HEK293 (cell line): ENCODE data around the gene PCSK5.

Source experiments
- ZNF670 ChIP-seq: fragments of 450-650 bp; formaldehyde crosslinking; IDR thresholded peaks from 2 replicates; pipeline ENCODE4 v1.5.1; 2016; ENCODE audit warnings: missing biosample characterization, missing genetic modification characterization, low read depth
- TF ChIP-seq, protein P1 (sequence below): fragments of 450-650 bp; formaldehyde crosslinking; IDR thresholded peaks from 2 replicates; pipeline ENCODE4 v1.5.1; 2016; ENCODE audit warnings: missing biosample characterization, missing genetic modification characterization

DNA sequence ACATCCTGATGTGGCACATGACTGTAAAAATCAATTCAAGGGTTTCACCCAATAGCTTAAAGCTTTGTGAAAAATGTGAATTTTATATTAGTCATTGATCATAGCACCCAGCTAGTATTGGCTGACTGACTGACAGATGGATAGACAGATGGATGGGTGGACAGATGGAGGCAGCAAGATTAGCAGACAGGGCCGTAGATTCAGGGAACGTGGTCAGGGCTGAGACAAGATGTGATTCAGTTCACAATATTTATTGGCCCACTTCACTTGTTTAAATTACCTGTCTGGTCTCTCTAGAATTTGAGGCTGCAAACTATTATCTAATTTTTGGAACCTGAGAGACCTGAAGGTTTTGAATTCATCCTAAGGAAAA is 12.0 kb upstream of the PCSK5 start:
- TF ChIP-seq, protein P1, sequence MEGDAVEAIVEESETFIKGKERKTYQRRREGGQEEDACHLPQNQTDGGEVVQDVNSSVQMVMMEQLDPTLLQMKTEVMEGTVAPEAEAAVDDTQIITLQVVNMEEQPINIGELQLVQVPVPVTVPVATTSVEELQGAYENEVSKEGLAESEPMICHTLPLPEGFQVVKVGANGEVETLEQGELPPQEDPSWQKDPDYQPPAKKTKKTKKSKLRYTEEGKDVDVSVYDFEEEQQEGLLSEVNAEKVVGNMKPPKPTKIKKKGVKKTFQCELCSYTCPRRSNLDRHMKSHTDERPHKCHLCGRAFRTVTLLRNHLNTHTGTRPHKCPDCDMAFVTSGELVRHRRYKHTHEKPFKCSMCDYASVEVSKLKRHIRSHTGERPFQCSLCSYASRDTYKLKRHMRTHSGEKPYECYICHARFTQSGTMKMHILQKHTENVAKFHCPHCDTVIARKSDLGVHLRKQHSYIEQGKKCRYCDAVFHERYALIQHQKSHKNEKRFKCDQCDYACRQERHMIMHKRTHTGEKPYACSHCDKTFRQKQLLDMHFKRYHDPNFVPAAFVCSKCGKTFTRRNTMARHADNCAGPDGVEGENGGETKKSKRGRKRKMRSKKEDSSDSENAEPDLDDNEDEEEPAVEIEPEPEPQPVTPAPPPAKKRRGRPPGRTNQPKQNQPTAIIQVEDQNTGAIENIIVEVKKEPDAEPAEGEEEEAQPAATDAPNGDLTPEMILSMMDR: no peak
- no peak for TF ChIP-seq ZNF670 (tag by site-specific recombination)
